H1 (cell line): ENCODE data around the gene VOPP1. TPM values are rescaled to one million over a fixed set of nuclear protein-coding genes. Genes with fewer than 3 reads are reported as not detected.

ENCODE experiments used
- CTCF ChIA-PET: fragments of 300-600 bp; sonication (Branson Sonifier 250); formaldehyde crosslinking; loops from one replicate; lab custom pipeline; 2021; ENCODE audit not compliant: partially characterized antibody; lab: Charles Lee
- POLR2A ChIA-PET: fragments of 300-600 bp; sonication (Branson Sonifier 250); formaldehyde crosslinking; loops from one replicate; lab custom pipeline; 2021; ENCODE audit warnings: inconsistent platforms; ENCODE audit not compliant: partially characterized antibody; lab: Charles Lee
- DNase-seq, 2 experiments: peaks; one replicate each; pipeline versions ENCODE4 v3.0.0 to v3.0.0-alpha.2; 2010 to 2022; ENCODE audit warnings: low spot score in 2 of 2, low read depth in 1 of 2, mixed read lengths in 1 of 2
- FAIRE-seq: peaks from 2 replicates; lab custom pipeline; 2011; peaks lifted over from hg19 to GRCh38; lab: Jason Lieb, UNC
- H2AFZ ChIP-seq: 2 replicates; pipeline ENCODE4 v1.8.1; 2012; ENCODE audit warnings: low read length, inconsistent platforms
- H2AK5ac ChIP-seq: 2 replicates; pipeline ENCODE4 v1.6.1; 2013; ENCODE audit warnings: low read depth, low read length
- H2BK120ac ChIP-seq: replicated peaks from 2 replicates; pipeline ENCODE3; 2013; ENCODE audit warnings: low read depth, low read length, inconsistent platforms
- H2BK12ac ChIP-seq: 2 replicates; pipeline ENCODE4 v1.6.1; 2013; ENCODE audit warnings: low read depth, low read length
- H2BK15ac ChIP-seq: 2 replicates; pipeline ENCODE4 v1.6.1; 2013; ENCODE audit warnings: low read length
- H2BK20ac ChIP-seq: 2 replicates; pipeline ENCODE4 v1.6.1; 2013; ENCODE audit warnings: low read length
- H2BK5ac ChIP-seq: 2 replicates; pipeline ENCODE4 v1.6.1; 2013; ENCODE audit warnings: low read depth, low read length
- H3K14ac ChIP-seq: 2 replicates; pipeline ENCODE4 v1.6.1; 2013; ENCODE audit warnings: inconsistent platforms; ENCODE audit not compliant: insufficient read length
- H3K18ac ChIP-seq: 2 replicates; pipeline ENCODE4 v1.6.1; 2013; ENCODE audit warnings: low read length; ENCODE audit errors: extremely low read depth
- H3K23ac ChIP-seq: 2 replicates; pipeline ENCODE4 v1.6.1; 2013; ENCODE audit warnings: inconsistent platforms; ENCODE audit not compliant: insufficient read length
- H3K23me2 ChIP-seq: 2 replicates; pipeline ENCODE4 v1.6.1; 2013; ENCODE audit warnings: low read depth, low read length
- H3K27ac ChIP-seq: 2 replicates; pipeline ENCODE4 v1.6.1; 2011; ENCODE audit warnings: low read depth, low read length, inconsistent platforms
- H3K27me3 ChIP-seq, 4 experiments: replicated peaks in 1 of 4; 1 replicate in 1 of 4; 2 replicates in 3 of 4; pipeline versions ENCODE4 v1.6.1 to v1.8.1; 2011 to 2013; ENCODE audit warnings: low read length in 3 of 4, mild to moderate bottlenecking in 3 of 4, inconsistent platforms in 2 of 4, mixed read lengths in 2 of 4, moderate library complexity in 1 of 4; ENCODE audit not compliant: control insufficient read depth in 3 of 4, insufficient read depth in 3 of 4; ENCODE audit errors: extremely low read depth in 1 of 4
- H3K36me3 ChIP-seq, 4 experiments: 2 replicates each; pipeline versions ENCODE4 v1.6.1 to v1.8.1; 2011 to 2013; ENCODE audit warnings: mild to moderate bottlenecking in 4 of 4, low read length in 3 of 4, moderate library complexity in 2 of 4, control low read depth in 1 of 4, inconsistent platforms in 1 of 4; ENCODE audit not compliant: insufficient read depth in 4 of 4, control insufficient read depth in 2 of 4
- H3K4ac ChIP-seq: replicated peaks from 2 replicates; pipeline ENCODE3; 2013; ENCODE audit warnings: low read length, low read depth, mixed read lengths, inconsistent platforms; ENCODE audit not compliant: insufficient read length
- H3K4me1 ChIP-seq, 4 experiments: replicated peaks in 1 of 4; 1 replicate in 1 of 4; 2 replicates in 3 of 4; pipeline versions ENCODE4 v1.6.1 to v1.8.1; 2011 to 2013; ENCODE audit warnings: low read length in 3 of 4, inconsistent platforms in 2 of 4, mixed read lengths in 1 of 4; ENCODE audit not compliant: insufficient read depth in 4 of 4, control insufficient read depth in 3 of 4
- H3K4me2 ChIP-seq, 2 experiments: 2 replicates each; pipeline versions ENCODE4 v1.6.1 to v1.8.1; 2011 to 2013; ENCODE audit warnings: low read depth in 2 of 2, low read length in 2 of 2, control low read depth in 1 of 2, inconsistent platforms in 1 of 2, mild to moderate bottlenecking in 1 of 2; ENCODE audit not compliant: insufficient read depth in 1 of 2
- H3K4me3 ChIP-seq, 4 experiments: fragments of 200-600, 300-600 bp in 1 of 4; sonication (generic), shearing (Covaris generic), sonication (Bioruptor Twin) in 1 of 4; 2 replicates each; pipeline versions ENCODE4 v1.5.1 to v1.8.1; 2011 to 2016; ENCODE audit warnings: low read length in 4 of 4, low read depth in 3 of 4, control low read depth in 2 of 4, inconsistent platforms in 2 of 4, mild to moderate bottlenecking in 2 of 4, mixed read lengths in 1 of 4, moderate library complexity in 1 of 4; ENCODE audit not compliant: insufficient read depth in 2 of 4; ENCODE audit errors: extremely low read depth in 1 of 4
- H3K56ac ChIP-seq: replicated peaks from 2 replicates; pipeline ENCODE3; 2013; ENCODE audit warnings: low read depth, mild to moderate bottlenecking, mixed read lengths, low read length, inconsistent platforms; ENCODE audit not compliant: insufficient read length
- H3K79me1 ChIP-seq: 2 replicates; pipeline ENCODE4 v1.6.1; 2013; ENCODE audit warnings: low read depth, low read length, control low read depth
- H3K79me2 ChIP-seq, 2 experiments: 2 replicates each; pipeline versions ENCODE4 v1.6.1 to v1.8.1; 2012 to 2013; ENCODE audit warnings: low read length in 2 of 2, mild to moderate bottlenecking in 2 of 2, inconsistent platforms in 1 of 2; ENCODE audit not compliant: insufficient read depth in 2 of 2, control insufficient read depth in 1 of 2
- H3K9ac ChIP-seq, 4 experiments: replicated peaks in 1 of 4; 1 replicate in 1 of 4; 2 replicates in 3 of 4; pipeline versions ENCODE4 v1.6.1 to v1.8.1; 2011 to 2013; ENCODE audit warnings: low read depth in 3 of 4, low read length in 3 of 4, control low read depth in 2 of 4, mild to moderate bottlenecking in 2 of 4, moderate library complexity in 2 of 4, inconsistent platforms in 1 of 4; ENCODE audit errors: extremely low read depth in 1 of 4
- H3K9me3 ChIP-seq, 2 experiments: 2 replicates each; pipeline versions ENCODE4 v1.6.1 to v1.8.1; 2012 to 2013; ENCODE audit warnings: mild to moderate bottlenecking in 2 of 2, moderate library complexity in 2 of 2, control low read depth in 1 of 2, inconsistent platforms in 1 of 2, low read depth in 1 of 2, low read length in 1 of 2, mixed read lengths in 1 of 2; ENCODE audit not compliant: insufficient read depth in 2 of 2
- H4K20me1 ChIP-seq, 2 experiments: replicated peaks in 1 of 2; 2 replicates each; pipeline versions ENCODE3 to v1.8.1; 2011 to 2013; ENCODE audit warnings: inconsistent platforms in 2 of 2, low read length in 2 of 2, mild to moderate bottlenecking in 1 of 2; ENCODE audit not compliant: insufficient read depth in 2 of 2, control insufficient read depth in 1 of 2
- H4K5ac ChIP-seq: 2 replicates; pipeline ENCODE4 v1.6.1; 2013; ENCODE audit warnings: low read length, low read depth, mixed read lengths, inconsistent platforms; ENCODE audit not compliant: insufficient read length
- H4K8ac ChIP-seq: 2 replicates; pipeline ENCODE4 v1.8.0; 2013; ENCODE audit warnings: mild to moderate bottlenecking, moderate library complexity, low read length, inconsistent platforms; ENCODE audit not compliant: insufficient read depth; ENCODE audit errors: extremely low read depth
- H4K91ac ChIP-seq: replicated peaks from 2 replicates; pipeline ENCODE3; 2013; ENCODE audit warnings: low read length, mixed read lengths, inconsistent platforms; ENCODE audit not compliant: insufficient read length
- ATF3 ChIP-seq: IDR thresholded peaks from 2 replicates; pipeline ENCODE4 v1.6.1; 2011; ENCODE audit warnings: low read depth, mild to moderate bottlenecking, low read length; ENCODE audit not compliant: insufficient read depth
- CTBP2 ChIP-seq: IDR thresholded peaks from 2 replicates; pipeline ENCODE4 v1.7.0; 2011; ENCODE audit warnings: borderline replicate concordance, mild to moderate bottlenecking, moderate library complexity, mixed read lengths, low read length; ENCODE audit not compliant: insufficient read depth, insufficient read length
- EGR1 ChIP-seq: IDR thresholded peaks from 2 replicates; pipeline ENCODE4 v1.6.1; 2011; ENCODE audit warnings: low read depth, low read length, borderline replicate concordance
- GTF2F1 ChIP-seq: IDR thresholded peaks from 2 replicates; pipeline ENCODE4 v1.6.1; 2012; ENCODE audit warnings: low read depth, low read length, improper control_type of control experiment, borderline replicate concordance
- KDM5A ChIP-seq: fragments of 200-600 bp; IDR thresholded peaks from 2 replicates; pipeline ENCODE4 v1.7.1; 2012; ENCODE audit warnings: mild to moderate bottlenecking, low read length, inconsistent platforms, mixed read lengths
- RAD21 ChIP-seq, 2 experiments: IDR thresholded peaks in 1 of 2; conservative IDR thresholded peaks in 1 of 2; 2 replicates each; pipeline ENCODE4 v1.6.1; 2011; ENCODE audit warnings: low read depth in 2 of 2, low read length in 2 of 2, improper control_type of control experiment in 1 of 2, inconsistent platforms in 1 of 2, mild to moderate bottlenecking in 1 of 2, moderate library complexity in 1 of 2
- RFX5 ChIP-seq: IDR thresholded peaks from 2 replicates; pipeline ENCODE4 v1.6.1; 2011; ENCODE audit warnings: low read depth, low read length, improper control_type of control experiment, borderline replicate concordance
- SIX5 ChIP-seq: IDR thresholded peaks from 2 replicates; pipeline ENCODE4 v1.6.1; 2011; ENCODE audit warnings: mild to moderate bottlenecking, low read depth, low read length
- TCF12 ChIP-seq: IDR thresholded peaks from 2 replicates; pipeline ENCODE4 v1.6.1; 2011; ENCODE audit warnings: low read depth, mild to moderate bottlenecking, low read length
- WGBS, 2 experiments: shearing (Covaris generic) in 1 of 2; methylation state at CpG; one replicate each; pipeline versions ENCODE4 v1.1.6 to v1.1.7; 2013 to 2015; ENCODE audit warnings: low lambda C conversion rate in 2 of 2, mixed read lengths in 2 of 2, inconsistent platforms in 1 of 2, low coverage in 1 of 2, missing lambda C conversion rate in 1 of 2; ENCODE audit not compliant: insufficient replicate concordance in 2 of 2, insufficient coverage in 1 of 2, insufficient read length in 1 of 2; ENCODE audit errors: extremely low coverage in 1 of 2, missing lambda C conversion rate in 1 of 2; 5-methylcytosine and 5-hydroxymethylcytosine counted together
- polyA plus RNA-seq, 7 experiments: library from polyadenylated mRNA; depleted of rRNA in 3 of 7; stranded (reverse) in 5 of 7; unstranded in 2 of 7; fragments of >200 nt in 5 of 7; fragments of 200-250 nt in 2 of 7; gene quantifications; 1 replicate in 5 of 7; 2 replicates in 1 of 7; 4 replicates in 1 of 7; pipeline versions ENCODE4 v1.2.1 to v1.2.3, GENCODE V29; 2011 to 2013; ENCODE audit warnings: missing spikeins in 2 of 7, mixed read lengths in 2 of 7
- total RNA-seq: library from RNA; stranded (reverse); fragmentation: NEBNext Ultra II Directional; extraction: Animal tissue kit (Norgen Biotek cat#: 25700); gene quantifications from 2 replicates; pipeline ENCODE4 v1.2.1, GENCODE V29; 2021
- TF ChIP-seq, protein P1 (sequence below): IDR thresholded peaks from 2 replicates; pipeline ENCODE4 v1.6.1; 2012; ENCODE audit warnings: low read length, inconsistent platforms

Gene VOPP1
- total and polyA plus RNA-seq, 2 of the 8 experiments (the other 6 are each of a cell fraction or from before 2014, with no cell fraction given), result 44.7 to 83.0 TPM

- H3K4me3 ChIP-seq, result no peak overlapping the region
- H4K5ac ChIP-seq, result no peak overlapping the region
- H3K27me3 ChIP-seq, result no peaks in the 10 kb centered on the region
- H3K79me1 ChIP-seq, result peaks cover 32% of the 10 kb centered on the region
- no peak for DNase-seq
- H3K14ac ChIP-seq, result no peak overlapping the region
- H3K23me2 ChIP-seq, result no peaks in the 10 kb centered on the region; the same call in 1 of the 2 replicates
- H2BK5ac ChIP-seq, result no peak overlapping the region
- H2BK120ac ChIP-seq, result no peak overlapping the region
- peaks cover 18 to 99% of the 10 kb centered on the region in 2 experiments for H3K79me2 ChIP-seq
- H3K4me1 ChIP-seq, result peaks cover 14 to 49% (median 31%) of the 10 kb centered on the region in 4 experiments
- H3K4ac ChIP-seq, result no peak overlapping the region
- H2BK15ac ChIP-seq, result no peak overlapping the region
- POLR2A ChIA-PET, result interaction anchor here (1.4 to 2.5 kb wide), 2 partner anchors 11 to 15 kb away, joined by 3 to 11 read pairs; no protein-coding TSS in a partner anchor
- no peak for FAIRE-seq
- H4K20me1 ChIP-seq, result peaks cover 10 to 31% of the 10 kb centered on the region in 2 experiments
- WGBS, 2 experiments, result 100% methylated on average over 1 of the region's 1 CpG; no CpG with 5 or more reads in 1 of the 2 experiments
- no peak overlapping the region for H4K8ac ChIP-seq
- no peaks in the 10 kb centered on the region for H3K36me3 ChIP-seq
- no peak overlapping the region; a peak in 1 of 4 replicates for H3K4me2 ChIP-seq
- H2BK12ac ChIP-seq, result no peak overlapping the region; the same call in 1 of the 2 replicates
- H2AFZ ChIP-seq, result no peak overlapping the region
- no peak overlapping the region for H2BK20ac ChIP-seq
- H3K56ac ChIP-seq, result no peak overlapping the region
- CTCF ChIA-PET, result interaction anchor here (0.8 to 2.1 kb wide), 6 partner anchors 8 to 121 kb away, joined by 3 to 7 read pairs (median 4); no protein-coding TSS in a partner anchor
- no peak overlapping the region for H3K9ac ChIP-seq
- no peak overlapping the region for H3K18ac ChIP-seq
- H3K9me3 ChIP-seq, result no peaks in the 10 kb centered on the region
- no peak overlapping the region for H3K23ac ChIP-seq
- no peak overlapping the region for H3K27ac ChIP-seq
- no peak overlapping the region for H4K91ac ChIP-seq
- H2AK5ac ChIP-seq, result no peak overlapping the region
- TF ChIP-seq RFX5 (no peak), TCF12 (no peak), KDM5A (no peak), SIX5 (no peak), ATF3 (no peak), EGR1 (no peak), GTF2F1 (no peak), RAD21 (IDR thresholded peaks at IDR 0.05 in 1 of 2, conservative IDR thresholded peaks at IDR 0.05 in 1 of 2; ENCODE audit: low read depth in 2 of 2, low read length in 2 of 2) (no peak), CTBP2 (no peak)
- TF ChIP-seq, protein P1, sequence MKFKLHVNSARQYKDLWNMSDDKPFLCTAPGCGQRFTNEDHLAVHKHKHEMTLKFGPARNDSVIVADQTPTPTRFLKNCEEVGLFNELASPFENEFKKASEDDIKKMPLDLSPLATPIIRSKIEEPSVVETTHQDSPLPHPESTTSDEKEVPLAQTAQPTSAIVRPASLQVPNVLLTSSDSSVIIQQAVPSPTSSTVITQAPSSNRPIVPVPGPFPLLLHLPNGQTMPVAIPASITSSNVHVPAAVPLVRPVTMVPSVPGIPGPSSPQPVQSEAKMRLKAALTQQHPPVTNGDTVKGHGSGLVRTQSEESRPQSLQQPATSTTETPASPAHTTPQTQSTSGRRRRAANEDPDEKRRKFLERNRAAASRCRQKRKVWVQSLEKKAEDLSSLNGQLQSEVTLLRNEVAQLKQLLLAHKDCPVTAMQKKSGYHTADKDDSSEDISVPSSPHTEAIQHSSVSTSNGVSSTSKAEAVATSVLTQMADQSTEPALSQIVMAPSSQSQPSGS, result no peak
Measured at GRCh38 chr7:55554038-55554437, 18.3 kb downstream of the VOPP1 start.
